Mucosa of stomach (tissue), 1 donor: ENCODE measurements around the gene ANAPC5.

ENCODE experiments used
- H3K27me3 ChIP-seq: one replicate; pipeline ENCODE4 v1.7.0; 2013; ENCODE audit warnings: mild to moderate bottlenecking, low read length; ENCODE audit not compliant: control insufficient read depth, insufficient read depth
- H3K36me3 ChIP-seq: one replicate; pipeline ENCODE4 v1.7.0; 2013; ENCODE audit warnings: low read length; ENCODE audit not compliant: control insufficient read depth, insufficient read depth
- H3K4me1 ChIP-seq: one replicate; pipeline ENCODE4 v1.7.0; 2013; ENCODE audit warnings: mild to moderate bottlenecking, low read length; ENCODE audit not compliant: control insufficient read depth, insufficient read depth
- H3K4me3 ChIP-seq: one replicate; pipeline ENCODE4 v1.7.0; 2013; ENCODE audit warnings: low read length
- H3K9ac ChIP-seq: one replicate; pipeline ENCODE4 v1.7.0; 2013; ENCODE audit warnings: mild to moderate bottlenecking, low read length, moderate library complexity
- H3K9me3 ChIP-seq: one replicate; pipeline ENCODE4 v1.7.0; 2013; ENCODE audit warnings: mild to moderate bottlenecking, low read length, moderate library complexity; ENCODE audit not compliant: control insufficient read depth
- donor health status: Pancreatic carcinoma.

Gene ANAPC5

GRCh38 chr12:121278169-121279070, 73.8 kb downstream of the ANAPC5 start:
- H3K4me3 ChIP-seq: no peak overlapping the region

GRCh38 chr12:121277374-121277759, 74.8 kb downstream of the ANAPC5 start:
- H3K27me3 ChIP-seq: no peaks in the 10 kb centered on the region
- no peak overlapping the region for H3K4me3 ChIP-seq
- no peaks in the 10 kb centered on the region for H3K9me3 ChIP-seq
- H3K4me1 ChIP-seq: peaks cover 6% of the 10 kb centered on the region
- no peak overlapping the region for H3K9ac ChIP-seq
- no peaks in the 10 kb centered on the region for H3K36me3 ChIP-seq

More at GRCh38 chr12:121278169-121279070, 73.8 kb downstream of the ANAPC5 start:
- H3K36me3 ChIP-seq: no peaks in the 10 kb centered on the region
- no peak overlapping the region for H3K9ac ChIP-seq
- no peaks in the 10 kb centered on the region for H3K27me3 ChIP-seq
- no peaks in the 10 kb centered on the region for H3K9me3 ChIP-seq
- H3K4me1 ChIP-seq: peaks cover 6% of the 10 kb centered on the region

- H3K9ac ChIP-seq: no peak overlapping the region
- no peak overlapping the region for H3K4me3 ChIP-seq
- H3K36me3 ChIP-seq: no peaks in the 10 kb centered on the region
- H3K27me3 ChIP-seq: no peaks in the 10 kb centered on the region
- H3K9me3 ChIP-seq: no peaks in the 10 kb centered on the region
- H3K4me1 ChIP-seq: no peaks in the 10 kb centered on the region
Observed at GRCh38 chr12:121274036-121274763, 78.0 kb downstream of the ANAPC5 start.

GRCh38 chr12:121273364-121273896, 78.8 kb downstream of the ANAPC5 start:
- H3K27me3 ChIP-seq: no peaks in the 10 kb centered on the region
- no peaks in the 10 kb centered on the region for H3K4me1 ChIP-seq
- H3K4me3 ChIP-seq: no peak overlapping the region
- no peaks in the 10 kb centered on the region for H3K9me3 ChIP-seq
- no peaks in the 10 kb centered on the region for H3K36me3 ChIP-seq
- H3K9ac ChIP-seq: no peak overlapping the region

- H3K9ac ChIP-seq: no peak overlapping the region
- H3K36me3 ChIP-seq: peaks cover 9% of the 10 kb centered on the region
Observed at GRCh38 chr12:121267822-121268221, 84.4 kb downstream of the ANAPC5 start.

GRCh38 chr12:121264951-121265515, 87.2 kb downstream of the ANAPC5 start:
- no peaks in the 10 kb centered on the region for H3K27me3 ChIP-seq
- no peaks in the 10 kb centered on the region for H3K4me1 ChIP-seq
- H3K36me3 ChIP-seq: peaks cover 16% of the 10 kb centered on the region
- no peak overlapping the region for H3K9ac ChIP-seq
- no peaks in the 10 kb centered on the region for H3K9me3 ChIP-seq
- H3K4me3 ChIP-seq: no peak overlapping the region

More at GRCh38 chr12:121267822-121268221, 84.4 kb downstream of the ANAPC5 start:
- Histone ChIP-seq H3K4me3 (no peak overlapping the region), H3K27me3 (no peaks in the 10 kb centered on the region), H3K4me1 (no peaks in the 10 kb centered on the region), H3K9me3 (no peaks in the 10 kb centered on the region)

- Histone ChIP-seq H3K4me3 (no peak overlapping the region), H3K27me3 (no peaks in the 10 kb centered on the region), H3K9me3 (no peaks in the 10 kb centered on the region), H3K9ac (no peak overlapping the region), H3K4me1 (no peaks in the 10 kb centered on the region), H3K36me3 (peaks cover 16% of the 10 kb centered on the region)
Observed at GRCh38 chr12:121264135-121264534, 88.1 kb downstream of the ANAPC5 start.

- peaks cover 16% of the 10 kb centered on the region for H3K36me3 ChIP-seq
- no peak overlapping the region for H3K4me3 ChIP-seq
- no peak overlapping the region for H3K9ac ChIP-seq
- no peaks in the 10 kb centered on the region for H3K27me3 ChIP-seq
- H3K4me1 ChIP-seq: no peaks in the 10 kb centered on the region
- H3K9me3 ChIP-seq: no peaks in the 10 kb centered on the region
Observed at GRCh38 chr12:121263206-121263935, 88.8 kb downstream of the ANAPC5 start.

GRCh38 chr12:121261398-121261797, 90.8 kb downstream of the ANAPC5 start:
- Histone ChIP-seq H3K9me3 (no peaks in the 10 kb centered on the region), H3K9ac (no peak overlapping the region), H3K4me1 (no peaks in the 10 kb centered on the region), H3K36me3 (peaks cover 16% of the 10 kb centered on the region), H3K27me3 (no peaks in the 10 kb centered on the region), H3K4me3 (no peak overlapping the region)

- Histone ChIP-seq H3K27me3 (no peaks in the 10 kb centered on the region), H3K9me3 (no peaks in the 10 kb centered on the region), H3K9ac (no peak overlapping the region), H3K36me3 (peaks cover 16% of the 10 kb centered on the region), H3K4me3 (no peak overlapping the region), H3K4me1 (no peaks in the 10 kb centered on the region)
Observed at GRCh38 chr12:121260091-121260490, 92.1 kb downstream of the ANAPC5 start.

GRCh38 chr12:121259074-121259473, 93.1 kb downstream of the ANAPC5 start:
- Histone ChIP-seq H3K4me3 (no peak overlapping the region), H3K4me1 (no peaks in the 10 kb centered on the region), H3K9ac (no peak overlapping the region), H3K27me3 (no peaks in the 10 kb centered on the region), H3K9me3 (no peaks in the 10 kb centered on the region), H3K36me3 (peaks cover 16% of the 10 kb centered on the region)
